HT1080 (cell line): ENCODE results near the gene MSRB3. TPM values are rescaled to one million over a fixed set of nuclear protein-coding genes. Genes with fewer than 3 reads are reported as not detected.

ENCODE experiments used
- DNase-seq: peaks from one replicate; pipeline ENCODE4 v3.0.0-alpha.2; 2015; ENCODE audit warnings: low read depth
- total RNA-seq: library from RNA; depleted of rRNA; stranded (reverse); fragments of >200 nt; shearing (Covaris generic); gene quantifications from 2 replicates; pipeline ENCODE4 v1.2.3, GENCODE V29; 2014

Gene MSRB3
- total RNA-seq, 1 experiment from 2014 or later, result 13.0 TPM

DNA sequence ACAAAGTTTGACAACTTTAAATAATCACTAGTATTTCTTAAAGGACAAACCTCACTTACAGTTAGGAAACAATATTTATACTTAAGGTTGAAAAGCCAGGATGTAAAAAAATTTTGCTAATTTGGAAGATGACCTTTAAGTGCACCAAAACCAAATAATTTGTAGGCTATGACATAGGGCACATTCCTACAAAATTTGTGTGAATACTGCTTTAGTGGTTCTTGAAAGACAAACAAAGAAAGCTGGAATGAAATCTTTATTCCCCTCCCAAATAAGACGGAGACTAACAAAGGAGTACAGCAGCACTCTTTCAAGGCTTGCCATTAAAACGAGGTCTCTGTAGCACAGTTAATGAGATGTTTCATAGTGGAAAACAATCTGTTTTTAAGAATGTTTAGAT, 45.6 kb downstream of the MSRB3 start:
- no peak for DNase-seq

DNA sequence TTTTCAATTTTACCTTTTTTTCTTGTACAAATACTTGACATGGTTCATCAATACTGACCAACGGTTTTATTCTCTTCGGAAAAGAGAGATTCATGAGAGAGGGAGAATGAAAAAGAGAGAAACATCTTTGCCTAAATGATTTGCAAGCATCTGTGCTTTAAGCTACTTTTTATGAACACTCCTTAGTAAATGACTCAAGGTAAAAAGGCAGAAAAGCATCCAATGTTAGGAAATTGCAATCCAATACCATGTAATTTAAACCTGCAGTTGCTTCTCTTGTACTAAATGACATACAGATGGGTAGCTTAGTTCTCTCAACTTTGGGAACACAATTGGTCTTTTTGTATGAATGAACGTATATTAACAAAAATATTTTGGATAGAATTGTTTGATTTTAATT, 46.1 kb downstream of the MSRB3 start:
- DNase-seq, result no peak

DNA sequence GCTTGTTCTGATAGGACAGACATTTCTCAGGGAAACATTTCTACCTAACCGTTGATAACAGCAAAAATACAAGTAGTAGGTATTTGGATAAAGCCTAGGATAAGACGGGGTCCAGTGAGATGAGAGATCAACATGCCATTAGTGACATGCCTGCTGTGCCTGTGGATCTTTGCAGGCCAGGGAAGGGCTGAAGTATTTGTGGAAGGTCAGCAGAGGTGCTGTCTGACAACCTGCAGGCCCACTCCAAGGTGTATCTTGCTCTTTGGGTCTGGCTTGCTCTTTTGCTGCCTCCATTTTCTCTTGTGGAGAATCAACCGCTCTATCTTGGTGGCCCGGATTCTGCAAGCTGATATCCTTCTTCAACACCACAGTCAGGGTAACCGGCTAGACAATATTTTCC, 46.7 kb downstream of the MSRB3 start:
- no peak for DNase-seq

DNA sequence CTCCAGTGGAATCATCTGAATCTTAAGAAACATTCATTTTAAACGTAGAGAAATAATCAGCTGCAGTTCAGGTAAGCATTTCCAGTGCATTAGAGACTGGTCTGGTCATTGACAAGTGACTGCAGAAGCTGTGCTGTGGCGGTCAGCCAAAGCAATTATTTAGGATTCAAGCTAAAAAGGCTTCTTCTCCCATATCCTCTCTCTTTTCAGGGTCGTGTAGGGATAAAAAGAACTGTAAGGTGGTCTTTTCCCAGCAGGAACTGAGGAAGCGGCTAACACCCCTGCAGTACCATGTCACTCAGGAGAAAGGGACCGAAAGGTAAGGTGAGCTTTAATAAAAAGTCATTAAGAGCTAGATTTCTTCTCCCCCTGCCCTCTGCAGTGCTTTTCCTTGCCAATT, 48.1 kb downstream of the MSRB3 start:
- DNase-seq, result no peak

DNA sequence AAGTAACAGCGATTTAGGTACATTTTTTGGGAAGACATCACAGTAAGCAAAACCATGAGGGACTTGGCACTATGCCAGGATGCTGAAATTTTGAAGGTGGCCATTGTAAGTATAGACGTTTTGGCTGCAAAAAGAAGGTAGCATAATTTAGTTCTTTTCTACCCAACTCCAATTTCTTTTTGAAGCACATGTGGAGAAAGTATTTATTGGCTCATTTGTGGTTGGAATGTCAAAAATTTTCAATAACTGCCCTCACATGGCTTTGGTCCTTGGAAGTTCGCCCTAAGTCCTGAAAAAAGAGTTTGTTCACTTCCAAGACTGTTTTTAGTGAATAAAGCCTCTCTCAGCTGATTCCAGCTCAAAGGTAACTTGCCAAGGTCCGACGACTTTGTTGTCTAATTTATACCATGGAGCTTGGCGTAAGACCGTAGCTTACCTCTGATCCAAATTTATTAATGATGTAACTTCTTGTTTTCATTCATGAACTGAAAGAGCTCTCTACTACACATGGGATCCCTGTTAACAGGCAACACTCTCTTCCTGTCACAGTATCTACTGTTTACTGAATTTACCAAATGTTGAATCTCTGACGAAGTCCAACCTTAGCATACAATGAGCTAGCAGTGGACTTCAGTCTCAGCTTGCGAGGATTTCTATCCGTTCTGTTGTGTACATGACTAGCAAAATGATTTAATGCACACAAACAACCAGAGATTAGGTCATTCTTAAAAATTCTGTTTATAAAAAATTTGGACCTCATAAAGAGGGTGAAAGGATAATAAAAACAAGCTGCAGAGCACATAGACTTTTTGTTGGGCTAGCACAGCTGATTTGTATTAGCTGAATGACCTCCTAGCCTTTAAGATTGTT, 49.0 kb downstream of the MSRB3 start:
- DNase-seq, result no peak

DNA sequence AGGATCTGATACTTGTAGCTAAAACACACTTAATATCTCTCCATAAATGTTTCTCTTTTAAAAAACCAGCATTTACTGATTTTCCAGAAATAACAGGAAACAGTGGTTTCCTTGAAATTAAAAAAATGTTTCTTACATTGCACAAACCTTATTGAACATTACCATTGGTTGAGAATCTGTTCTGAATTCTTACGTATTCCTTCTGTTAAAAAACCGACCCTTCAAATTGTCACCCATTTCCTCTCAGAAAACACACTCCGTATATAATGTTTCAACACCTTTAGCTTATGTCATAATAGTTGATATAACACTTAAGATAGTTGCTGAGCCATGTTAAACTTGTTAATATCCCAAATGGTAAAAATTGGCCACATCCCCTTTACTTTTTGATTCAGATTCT, 51.2 kb downstream of the MSRB3 start:
- DNase-seq, result no peak

DNA sequence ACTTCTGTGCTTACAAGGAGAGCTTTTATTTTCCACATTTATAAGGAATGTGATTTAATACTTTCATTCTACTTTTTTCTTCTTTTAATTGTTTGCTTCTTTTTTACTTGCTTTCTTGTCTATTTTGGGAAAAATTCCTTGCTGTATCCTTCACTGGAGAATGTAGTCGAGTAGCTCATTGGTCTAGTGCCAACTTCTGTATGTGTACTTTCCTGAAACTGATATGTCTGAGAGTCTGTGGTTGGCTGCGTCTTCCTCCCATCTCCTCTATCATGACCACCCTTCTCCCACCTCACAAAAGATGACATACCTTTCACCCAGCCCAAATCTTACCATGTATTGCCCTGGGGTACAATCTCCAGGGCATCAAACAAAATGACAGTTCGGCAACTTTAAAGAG, 51.8 kb downstream of the MSRB3 start:
- DNase-seq, result no peak

DNA sequence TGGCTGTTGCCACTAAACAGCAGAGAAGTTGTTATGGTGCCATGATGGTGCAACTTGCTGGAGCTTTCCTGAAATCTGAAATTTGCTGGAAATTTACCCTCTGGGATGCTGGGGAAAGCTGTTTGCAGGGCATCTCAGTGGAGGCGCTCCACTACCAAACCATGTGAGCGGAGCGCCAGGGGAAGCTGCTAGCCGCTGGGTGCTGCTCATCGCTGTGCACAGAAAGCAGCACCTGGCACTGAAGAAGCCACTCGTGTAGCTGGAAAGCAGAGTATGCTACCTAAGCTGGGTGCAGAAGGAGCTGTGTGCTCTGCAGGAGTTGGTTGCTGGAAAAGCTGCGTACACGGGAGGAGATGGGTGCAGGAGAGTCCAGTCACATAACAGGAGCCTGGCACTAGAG, 53.0 kb downstream of the MSRB3 start:
- no peak for DNase-seq

DNA sequence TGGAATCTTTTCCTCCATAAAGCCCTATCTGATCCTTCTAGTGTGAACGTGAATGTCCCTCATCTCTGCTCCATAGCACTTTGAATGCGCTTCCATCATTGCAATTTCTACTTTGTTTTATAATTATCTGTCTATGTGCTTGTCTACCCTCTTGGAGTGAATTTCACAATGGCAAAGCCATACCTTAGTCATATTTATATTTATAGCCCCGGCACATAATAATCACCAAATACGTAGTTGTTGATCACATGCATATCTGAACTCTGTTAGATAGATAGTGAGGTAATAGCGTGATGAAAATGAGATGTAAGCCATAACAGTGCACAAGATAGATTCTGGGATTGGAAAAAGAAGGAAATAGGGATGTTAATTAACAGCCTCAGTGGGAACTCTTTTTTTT, 55.2 kb downstream of the MSRB3 start:
- DNase-seq, result no peak

DNA sequence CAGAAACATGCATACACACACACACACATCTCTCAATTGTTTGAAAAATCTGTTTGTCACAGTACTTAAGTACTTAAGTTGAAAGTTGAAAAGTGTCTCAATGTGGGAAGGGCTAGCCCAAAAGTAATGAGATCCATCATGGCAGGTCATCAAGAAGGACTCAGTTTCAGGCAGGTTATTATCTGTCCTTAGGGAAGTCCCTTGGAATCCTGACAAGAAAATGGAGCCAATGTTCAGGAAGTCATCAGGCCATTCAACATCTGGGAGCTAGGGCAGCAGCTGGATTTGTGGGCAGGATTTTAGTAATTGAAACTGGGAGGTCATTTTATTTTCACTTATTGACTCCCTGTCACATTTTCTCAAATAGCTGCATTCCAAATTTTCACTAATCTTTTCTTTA, 56.0 kb downstream of the MSRB3 start:
- DNase-seq, result no peak

DNA sequence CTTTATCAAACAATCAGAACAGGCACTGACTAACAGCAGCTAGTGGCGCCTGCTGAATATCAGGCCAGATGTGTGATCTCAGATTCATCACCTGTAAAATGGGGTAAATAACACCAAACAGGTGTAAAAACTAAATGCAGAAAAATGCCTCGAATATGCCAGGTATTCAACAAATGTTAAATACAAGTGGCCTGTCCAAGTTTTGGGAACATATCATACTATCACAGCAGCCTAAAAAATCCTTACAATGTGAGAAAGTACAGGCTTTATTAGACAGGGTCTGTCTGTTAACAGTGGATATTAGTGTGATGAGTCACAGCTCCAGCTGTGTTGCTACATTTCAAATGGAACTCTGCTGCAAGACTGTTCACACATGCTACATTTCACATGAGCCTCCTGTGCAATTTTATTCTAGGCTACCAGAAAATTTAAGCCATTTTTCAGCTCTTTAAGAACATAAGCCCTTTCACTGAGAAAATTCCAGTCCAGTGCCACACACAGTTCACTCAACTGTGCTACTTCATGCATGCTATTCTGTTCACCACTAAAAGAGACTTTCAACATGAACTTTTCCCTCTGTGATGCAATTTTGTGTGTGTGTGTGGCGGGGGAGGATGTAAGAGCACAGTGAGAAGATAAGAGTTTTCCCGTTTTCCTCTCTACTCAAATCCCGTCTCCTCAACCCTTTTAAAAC, 56.7 kb downstream of the MSRB3 start:
- peak; percentile 69 for DNase-seq

DNA sequence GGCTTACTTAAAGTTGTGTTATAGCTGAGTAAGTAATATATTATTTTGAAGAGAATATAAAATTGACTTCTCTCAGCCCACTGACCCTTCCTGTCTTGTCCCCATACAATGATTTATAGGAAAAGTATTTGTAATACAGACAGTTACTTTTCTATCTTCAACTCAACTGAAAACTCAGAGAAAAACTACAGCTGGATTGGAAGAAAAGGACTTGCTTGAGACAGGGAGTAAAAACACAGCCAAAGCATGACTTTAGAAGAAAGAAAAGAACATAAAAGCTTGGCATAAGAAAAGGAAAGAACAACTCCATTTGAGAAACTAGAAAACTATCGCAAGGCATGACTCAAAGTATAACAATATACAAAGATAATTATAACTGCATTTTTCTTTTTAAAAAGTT, 57.5 kb downstream of the MSRB3 start:
- DNase-seq, result no peak

DNA sequence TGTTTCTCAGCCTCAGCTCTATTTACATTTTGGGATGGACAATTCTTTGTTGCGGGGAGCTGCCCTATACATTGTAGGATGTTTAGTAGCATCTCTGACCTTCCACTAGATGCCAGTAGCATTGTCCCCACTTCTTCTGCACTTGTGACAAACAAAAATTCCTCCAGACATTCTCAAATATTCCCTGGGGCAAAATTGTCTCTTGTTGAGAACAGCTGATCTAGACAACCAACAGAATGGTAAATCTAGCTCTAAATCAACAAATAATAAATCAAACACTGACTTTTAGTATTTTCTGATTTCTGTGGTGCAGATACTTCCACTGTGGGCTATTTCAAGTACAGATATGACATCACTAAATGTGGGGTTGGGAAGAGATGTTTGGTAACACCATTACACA, 60.7 kb downstream of the MSRB3 start:
- no peak for DNase-seq

DNA sequence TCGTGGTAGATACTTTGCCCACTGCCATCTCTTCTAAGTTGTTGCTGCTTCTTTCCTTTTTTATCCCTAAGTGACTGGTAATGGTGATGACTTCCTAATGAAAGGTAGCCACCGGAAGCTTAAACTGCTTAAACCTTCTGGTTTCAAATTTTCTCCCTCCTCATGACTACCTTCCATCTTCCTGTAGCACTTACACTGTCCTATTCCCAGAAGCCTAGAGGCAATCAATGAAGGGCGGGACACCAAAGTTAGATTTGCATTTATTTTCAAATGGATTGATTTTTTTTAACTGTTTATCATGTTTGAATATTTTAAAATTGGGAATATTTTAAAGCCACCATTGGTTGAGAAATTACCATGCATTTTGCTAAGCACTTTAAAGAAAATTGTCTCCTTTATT, 64.7 kb downstream of the MSRB3 start:
- DNase-seq, result no peak

DNA sequence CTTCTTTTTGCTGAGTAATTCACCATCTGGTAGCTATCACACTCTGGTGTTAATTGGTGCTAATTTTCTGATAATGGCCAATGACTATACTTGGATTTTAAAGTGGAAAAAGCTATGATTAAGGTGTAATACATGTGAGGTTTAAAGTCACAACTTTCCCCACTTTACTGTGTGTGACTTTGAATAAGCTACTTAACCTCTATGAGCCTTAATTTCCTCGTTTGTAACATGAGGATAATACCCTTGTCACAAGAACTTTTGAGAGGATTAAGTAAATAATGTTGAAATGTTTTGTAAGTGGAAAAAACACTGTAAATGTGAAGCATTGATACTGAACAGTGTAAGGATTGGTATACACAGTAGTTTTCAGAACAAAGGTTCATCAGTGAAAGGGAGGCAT, 65.3 kb downstream of the MSRB3 start:
- DNase-seq, result no peak

DNA sequence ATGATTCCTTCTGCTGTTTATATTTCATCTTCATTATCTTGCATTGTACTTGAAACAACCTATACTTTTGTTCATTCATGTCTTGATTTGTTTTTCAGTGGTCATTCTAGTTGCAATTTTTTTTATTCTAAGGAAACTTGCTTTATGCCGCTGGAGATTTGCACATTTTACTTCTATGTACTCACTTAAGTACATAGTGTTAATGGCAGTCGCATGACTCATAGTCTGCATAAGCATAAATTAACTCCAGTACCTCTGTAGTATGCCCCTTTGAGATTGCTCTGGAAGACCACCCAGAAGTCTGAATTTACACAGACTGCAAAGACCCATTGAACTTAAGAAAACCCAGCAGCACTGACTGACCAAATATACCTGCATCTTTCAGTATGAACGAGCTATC, 77.0 kb downstream of the MSRB3 start:
- peak; percentile 17 for DNase-seq

DNA sequence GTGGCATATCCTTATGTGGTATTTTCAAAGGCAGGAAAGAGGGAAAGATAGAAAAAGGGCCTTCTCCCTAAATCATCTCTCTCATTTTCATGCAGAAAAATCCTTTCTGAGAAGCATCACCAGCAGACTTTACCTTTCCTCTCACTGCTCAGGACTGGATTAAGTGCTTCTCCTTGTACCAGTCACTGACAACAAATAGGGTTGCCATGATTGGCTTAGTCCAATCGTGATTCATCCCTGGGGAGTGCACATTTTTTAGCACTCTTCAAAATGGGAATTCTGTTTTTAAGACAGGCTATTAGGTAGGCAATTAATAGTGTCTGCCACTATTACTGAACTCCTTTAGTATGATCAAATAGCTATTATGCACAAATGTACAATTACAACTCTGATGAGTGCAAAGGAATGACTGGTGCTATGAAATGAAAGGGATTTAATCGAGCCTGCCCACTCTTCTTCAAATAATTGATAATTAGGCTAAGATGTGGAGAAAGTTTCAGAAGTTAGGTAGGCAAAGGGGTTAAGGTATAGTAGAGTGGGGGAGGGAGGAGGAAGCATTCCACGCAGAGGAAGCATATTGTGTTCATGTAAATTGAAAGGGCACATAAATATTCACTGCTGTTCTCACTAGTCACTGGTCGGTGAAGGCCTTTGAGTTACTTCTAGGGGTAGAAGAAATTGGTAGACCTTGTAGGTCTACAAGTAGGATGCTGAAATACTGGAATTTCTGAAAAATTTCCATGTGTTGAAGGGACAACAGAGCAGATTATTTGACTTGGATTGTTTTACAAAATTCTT, 84.0 kb downstream of the MSRB3 start:
- no peak for DNase-seq

DNA sequence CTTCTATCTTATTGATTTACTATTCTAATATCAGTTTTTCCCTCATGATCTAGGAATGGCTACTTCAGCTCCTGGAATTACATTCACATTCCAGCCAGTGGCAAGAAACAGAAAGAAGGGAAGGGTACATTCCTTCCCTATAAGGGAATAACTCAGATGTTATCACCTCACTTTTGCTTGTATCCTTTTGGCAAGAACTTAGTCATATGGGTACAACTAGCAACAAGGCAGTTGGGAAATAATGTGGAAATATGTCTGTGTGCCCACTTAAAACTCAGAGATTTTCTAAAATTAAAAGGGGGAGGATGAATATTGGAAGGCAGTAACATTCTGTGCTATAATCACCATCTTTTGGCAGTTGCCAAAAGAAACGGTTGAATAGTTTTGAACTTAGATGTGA, 85.6 kb downstream of the MSRB3 start:
- no peak for DNase-seq

DNA sequence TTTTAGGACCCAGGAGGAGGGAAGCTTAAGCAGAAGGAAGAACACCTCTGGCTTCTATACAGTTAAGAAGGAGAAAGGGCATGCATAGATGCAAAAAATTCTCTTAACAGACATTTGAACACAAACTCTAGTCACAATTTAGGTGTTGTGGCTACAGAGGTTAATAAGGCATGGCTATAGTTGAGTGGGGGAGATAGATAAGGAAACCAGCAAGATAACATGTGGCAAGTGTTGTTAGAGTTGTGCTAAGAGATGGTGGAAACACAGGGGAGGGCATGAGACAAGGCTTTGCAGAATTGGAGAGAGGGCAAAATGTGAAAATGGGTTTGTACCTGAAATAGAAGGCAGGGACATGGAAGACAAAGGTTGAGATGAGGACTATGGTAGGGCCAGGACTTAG, 88.9 kb downstream of the MSRB3 start:
- no peak for DNase-seq

DNA sequence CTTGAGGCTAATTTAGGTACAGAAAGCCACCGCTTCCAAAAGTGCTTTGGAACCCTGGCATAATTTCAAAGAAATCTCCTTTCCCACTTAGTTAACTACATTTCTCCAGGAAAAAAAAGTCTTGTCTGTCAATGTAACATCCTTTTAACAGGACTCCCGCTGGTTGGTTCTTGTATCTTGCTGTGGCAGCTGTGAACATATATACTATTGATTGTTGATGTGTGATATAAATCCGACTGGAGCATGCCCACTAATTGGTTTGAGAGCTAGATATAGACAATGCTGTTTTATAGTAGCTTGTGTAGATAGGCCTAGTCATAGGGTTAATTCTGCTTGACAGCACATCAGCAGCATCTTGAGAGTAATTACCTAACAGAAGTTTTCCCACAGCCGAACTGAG, 89.6 kb downstream of the MSRB3 start:
- no peak for DNase-seq

DNA sequence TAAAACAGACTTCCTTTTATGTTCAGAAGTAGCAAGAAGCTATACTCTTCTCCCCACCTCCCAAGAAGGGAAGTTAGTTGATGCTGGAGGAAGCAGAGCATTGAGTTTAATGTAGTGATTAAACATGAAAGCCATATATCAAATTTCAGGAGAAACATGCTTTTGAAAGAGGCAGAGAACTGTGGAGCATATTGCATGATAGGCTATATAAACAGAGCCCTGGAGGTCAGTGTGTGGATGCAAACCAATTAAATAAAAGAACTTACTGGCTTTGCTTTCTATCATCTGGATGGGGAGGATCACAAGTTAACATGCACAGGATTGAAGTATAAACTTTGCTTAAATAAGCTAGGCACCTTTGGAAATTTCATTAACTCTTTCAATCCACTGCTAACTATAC, 94.1 kb downstream of the MSRB3 start:
- no peak for DNase-seq

DNA sequence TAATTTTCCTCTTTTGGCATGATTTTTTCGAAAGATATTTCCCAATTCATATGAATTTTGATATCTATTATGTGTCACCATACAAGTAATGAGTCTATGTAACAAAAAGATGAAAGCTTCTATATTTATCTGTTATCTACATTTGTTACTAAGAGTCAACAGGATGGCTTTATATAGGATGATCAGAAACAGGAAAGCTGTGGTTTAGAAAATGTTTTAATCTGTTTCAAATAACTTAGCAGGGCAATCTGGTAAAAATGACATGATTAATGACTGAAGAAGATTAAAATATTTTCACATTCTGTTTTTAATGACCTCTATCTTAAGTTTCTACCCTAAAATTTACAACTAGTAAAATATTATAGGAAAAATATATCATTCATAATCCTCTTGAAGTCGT, 105.8 kb downstream of the MSRB3 start:
- DNase-seq, result no peak
